ENCODE results near the gene TMEM184B.
"Not testable (repeated sequence)": the region's sequence is repeated elsewhere in the genome, so short reads cannot be mapped to it uniquely, and the experiment has no call there.

TMEM184B gene

DNA sequence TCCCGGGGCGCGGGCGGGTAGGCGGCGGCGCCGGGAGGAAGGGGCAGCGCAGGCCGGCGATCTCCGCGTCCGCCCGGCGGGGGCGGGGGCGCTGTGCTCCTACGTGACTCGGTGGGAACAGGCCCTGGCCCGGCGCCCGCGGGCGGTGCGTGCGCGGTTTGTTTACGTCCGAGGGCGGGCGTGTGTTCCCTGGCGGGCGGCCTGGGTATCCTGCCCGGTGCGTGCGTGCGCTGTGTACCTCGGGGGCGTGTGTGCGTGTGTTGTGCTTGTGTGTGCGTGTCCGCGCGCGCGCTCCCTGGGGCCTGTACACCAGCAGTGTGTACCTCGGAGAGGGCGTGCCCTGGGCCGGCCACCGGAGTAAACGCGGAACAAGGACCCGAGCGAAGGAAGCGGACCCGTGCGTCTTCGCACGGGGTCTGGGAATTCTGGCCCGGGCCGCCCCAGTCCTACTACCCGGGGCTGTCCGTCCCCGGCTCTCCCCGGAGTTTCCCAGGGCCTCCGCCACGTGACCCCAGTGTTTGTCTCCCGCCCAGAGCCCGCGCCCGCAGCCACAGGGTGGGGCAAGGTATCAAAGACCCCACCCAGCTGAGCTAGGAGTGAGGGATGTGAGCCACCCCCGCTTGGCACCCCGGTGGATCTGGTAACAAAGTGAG, 70.2 kb downstream of the TMEM184B start:
- DNase-seq = no peak

DNA sequence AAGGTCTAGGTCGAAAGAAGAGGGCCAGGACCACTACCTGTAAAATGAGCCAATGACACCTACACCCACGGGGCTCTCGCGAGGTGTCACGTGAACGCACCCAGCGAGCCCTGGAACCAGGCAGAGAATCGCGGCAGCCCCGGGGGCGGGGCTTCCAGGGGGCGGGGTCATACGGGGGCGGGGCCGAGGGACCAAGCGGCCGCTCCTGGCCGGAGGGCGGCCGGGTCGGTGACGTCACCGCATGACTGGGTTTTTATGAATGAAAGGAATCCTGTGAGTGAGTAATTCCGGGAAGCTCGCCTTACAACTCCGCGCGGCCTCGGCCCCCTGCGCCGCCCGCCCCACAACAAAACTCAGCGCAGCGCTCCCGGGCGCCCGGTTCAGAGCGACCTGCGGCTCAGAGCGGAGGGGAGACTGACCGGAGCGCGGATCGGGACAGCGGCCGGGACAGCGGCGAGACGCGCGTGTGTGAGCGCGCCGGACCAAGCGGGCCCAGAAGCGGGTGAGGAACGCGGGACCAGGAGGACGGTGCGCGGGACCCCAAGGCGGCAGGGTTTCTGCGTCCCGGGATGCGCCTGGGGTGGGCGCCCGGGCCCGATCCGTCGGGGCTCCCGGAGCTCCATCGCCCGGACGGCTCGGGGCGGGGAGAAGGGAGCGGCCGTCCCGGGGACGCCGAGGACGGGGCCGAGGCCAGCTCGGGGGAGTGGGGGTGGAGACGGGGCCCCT, 70.9 kb downstream of the TMEM184B start, which contains the start of gene MAFF:
MAFF (plus strand) TSS at position 284 of the 726 bp plus-strand sequence. CDS start 11,860 bp downstream, outside the sequence.
- peak; percentile 22 for DNase-seq

DNA sequence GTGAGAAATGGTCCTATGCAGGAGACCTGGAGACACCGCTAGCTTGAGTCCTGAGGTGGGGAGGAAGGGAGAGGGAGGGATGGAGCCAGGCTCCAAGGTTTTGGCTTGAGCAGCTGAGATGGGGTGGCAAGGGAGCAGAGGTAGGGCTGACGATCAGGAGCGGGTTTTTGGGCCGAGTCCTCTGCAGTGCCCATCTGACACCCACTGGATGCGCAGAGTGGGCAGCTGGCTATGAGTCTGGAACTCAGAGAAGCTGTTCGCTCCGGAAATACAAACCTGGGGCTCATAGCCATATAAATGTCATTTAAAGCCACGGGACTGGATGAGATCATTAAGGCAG, 71.5 kb downstream of the TMEM184B start:
- no peak for DNase-seq

DNA sequence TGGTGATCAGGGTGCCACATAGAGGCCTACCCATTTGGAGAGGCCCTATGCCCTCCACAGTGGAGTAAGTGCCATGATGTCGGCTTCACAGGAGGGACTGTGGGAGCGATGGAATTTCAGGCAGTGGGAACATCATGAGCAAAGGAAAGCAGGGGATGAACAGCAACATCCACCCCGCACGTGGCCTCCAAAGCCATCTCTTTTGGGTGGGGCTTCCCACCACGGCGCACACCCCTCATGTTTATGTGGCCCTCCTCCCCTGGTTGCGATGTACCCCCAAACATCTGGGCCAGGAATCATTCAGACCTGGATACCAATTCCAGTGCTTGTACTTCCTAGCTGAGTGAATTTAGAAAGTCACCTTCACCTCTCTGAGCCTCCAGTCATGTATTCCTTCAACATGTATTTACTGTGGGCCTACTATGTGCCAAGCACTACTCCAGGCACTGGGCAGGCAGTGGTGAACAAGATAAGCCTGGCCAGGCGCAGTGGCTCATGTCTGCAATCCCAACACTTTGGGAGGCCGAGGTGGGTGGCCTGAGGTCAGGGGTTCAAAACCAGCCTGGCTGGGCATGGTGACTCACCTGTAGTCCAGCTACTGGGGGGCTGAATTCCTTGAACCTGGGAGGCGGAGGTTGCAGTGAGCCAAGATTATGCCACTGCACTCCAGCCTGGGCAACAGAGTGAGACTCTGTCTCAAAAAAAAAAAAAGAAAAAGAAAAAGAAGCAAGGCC, 72.8 kb downstream of the TMEM184B start:
- DNase-seq = no peak

DNA sequence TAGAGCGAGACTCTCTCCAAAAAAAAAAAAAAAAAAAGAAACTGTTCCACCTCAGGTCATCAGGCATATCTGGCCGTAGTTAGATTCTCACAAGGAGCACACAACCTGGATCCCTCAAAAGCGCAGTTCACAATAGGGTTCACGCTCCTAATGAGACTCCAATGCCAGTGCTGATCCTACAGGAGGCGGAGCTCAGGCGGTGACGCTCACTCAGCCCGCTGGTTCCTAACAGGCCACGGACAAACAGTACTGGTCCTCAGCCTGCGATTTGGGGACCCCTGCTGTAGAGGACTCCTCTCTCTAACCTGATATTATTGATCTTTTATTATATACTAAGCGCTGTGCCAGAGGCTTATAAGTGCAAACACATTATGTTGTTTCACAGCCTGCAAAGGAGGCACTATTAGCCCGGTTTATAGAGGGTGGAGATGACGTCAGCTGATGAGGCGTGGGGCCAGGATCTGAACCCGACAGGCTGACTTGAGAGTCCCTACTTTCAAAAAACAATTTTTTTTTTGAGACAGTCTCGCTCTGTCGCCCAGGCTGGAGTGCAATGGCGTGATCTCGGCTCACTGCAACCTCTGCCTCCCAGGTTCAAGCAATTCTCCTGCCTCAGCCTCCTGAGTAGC, 75.9 kb downstream of the TMEM184B start:
- DNase-seq = no peak

DNA sequence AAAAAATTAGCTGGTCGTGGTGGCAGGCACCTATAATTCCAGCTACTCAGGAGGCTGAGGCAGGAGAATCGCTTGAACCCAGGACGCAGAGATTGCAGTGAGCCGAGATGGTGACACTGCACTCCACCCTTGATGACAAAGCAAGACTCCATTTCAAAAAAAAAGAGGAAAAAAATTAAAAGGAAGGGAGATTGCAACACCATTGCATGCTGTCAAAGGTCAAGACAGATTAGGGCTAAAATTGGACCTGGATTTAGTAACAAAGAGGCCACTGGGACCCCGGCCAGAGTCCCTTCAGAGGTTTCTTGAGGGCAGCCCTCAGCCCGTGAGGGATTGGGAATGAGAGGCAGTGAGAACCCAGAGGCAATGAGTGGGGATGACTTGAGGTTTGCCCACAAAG, 79.2 kb downstream of the TMEM184B start:
- no peak for DNase-seq

DNA sequence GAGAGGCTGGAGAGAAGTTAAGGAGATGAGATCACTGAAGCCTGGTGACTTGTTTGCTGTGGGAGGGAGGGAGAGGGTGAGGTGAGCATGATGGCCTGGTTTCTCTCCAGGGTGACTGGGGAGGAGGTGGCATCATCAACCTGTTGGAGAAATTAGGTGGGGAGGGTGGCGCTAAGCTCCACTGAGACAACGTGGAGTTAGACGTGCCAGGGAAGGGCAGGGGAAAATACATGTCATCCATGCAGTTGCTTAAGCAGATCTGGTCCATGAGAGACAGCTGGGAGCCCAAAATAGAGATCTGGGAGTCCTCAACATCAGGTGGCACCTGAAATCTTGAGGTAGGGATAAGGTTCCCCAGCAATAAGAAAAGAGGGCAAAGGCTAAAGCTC, 80.3 kb downstream of the TMEM184B start:
- DNase-seq = no peak

DNA sequence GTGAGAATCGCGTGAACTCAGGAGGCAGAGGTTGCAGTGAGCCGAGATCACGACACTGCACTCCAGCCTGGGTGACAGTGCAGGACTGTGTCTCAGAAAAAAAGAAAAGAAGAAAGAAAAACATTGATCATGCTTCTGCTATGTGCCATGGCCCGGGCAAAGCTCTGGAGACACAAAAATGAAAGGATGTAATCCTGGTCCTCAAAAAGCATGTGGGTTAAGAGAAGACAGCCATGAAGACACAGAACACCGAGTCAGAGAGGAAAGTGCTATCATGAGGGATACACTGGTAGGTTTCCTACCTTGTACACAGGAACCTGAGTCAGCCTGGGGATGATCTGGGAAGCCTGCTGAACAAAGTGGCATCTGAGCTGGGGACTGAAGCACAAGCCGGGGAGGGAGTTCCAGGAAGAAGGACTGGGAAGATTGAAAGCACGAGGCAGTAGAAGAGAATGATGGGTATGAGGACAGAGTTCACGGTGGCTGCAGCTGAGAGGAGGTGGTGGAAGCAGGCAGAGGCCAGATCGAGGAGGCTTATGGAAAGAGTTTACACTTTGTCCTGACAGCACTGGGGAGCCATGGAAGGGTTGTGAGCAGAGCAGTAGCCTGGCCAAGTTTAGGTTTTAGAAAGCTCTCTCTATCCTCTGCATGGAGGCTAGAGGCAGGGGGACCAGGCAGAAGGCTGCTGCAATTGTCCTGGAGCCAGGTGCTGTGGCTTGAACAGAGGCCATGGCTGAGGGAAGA, 80.9 kb downstream of the TMEM184B start:
- no peak for DNase-seq

DNA sequence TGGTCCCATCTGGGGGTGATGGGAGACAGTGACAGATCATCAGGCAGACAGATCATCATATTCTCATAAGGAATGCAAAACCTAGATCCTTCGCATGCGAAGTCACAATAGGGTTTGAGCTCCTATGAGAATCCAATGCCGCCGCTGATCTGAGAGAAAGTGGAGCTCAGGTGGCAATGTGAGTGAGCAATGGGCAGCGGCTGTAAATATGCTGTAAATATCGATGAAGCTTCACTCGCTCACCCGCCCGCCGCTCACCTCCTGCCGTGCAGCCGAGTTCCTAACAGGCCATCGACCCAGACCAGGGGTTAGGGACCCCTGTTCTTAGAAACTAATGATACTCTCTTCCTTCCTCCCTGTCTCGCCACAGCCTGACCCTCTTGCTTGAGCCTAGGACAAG, 81.8 kb downstream of the TMEM184B start:
- DNase-seq = no peak

DNA sequence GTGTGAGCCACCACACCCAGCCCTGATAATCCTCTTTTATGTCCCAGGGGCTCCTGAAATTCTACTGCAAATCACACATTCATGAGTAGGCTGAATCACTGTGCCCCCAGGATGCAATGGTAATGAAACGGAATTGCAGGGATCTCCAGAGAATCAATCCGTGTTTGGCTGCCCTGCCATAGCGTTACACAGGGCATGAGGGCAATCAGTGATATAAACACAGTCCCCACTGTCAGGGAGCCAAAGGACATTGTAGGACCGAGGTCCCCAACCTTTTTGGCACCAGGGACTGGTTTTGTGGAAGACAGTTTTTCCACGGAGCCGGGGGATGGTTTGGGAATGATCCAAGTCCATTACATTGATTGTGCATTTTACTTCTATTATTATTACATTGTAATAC, 82.2 kb downstream of the TMEM184B start:
- no peak for DNase-seq

DNA sequence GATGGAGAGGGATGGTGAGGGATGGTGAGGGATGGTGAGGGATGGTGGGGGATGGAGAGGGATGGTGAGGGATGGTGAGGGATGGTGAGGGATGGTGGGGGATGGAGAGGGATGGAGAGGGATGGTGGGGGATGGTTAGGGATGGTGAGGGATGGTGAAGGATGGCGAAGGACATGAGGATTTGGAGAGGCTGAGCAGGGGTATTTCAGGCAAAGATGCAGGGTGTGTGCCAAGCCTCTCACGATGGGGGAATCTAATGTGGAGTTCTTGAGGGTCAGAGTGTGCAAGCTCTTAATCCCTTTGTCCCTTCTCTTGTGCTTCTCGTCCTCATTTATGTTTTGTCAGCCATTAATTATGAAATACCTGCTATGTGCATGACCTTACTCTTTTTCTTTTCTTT, 83.7 kb downstream of the TMEM184B start:
- no peak for DNase-seq

DNA sequence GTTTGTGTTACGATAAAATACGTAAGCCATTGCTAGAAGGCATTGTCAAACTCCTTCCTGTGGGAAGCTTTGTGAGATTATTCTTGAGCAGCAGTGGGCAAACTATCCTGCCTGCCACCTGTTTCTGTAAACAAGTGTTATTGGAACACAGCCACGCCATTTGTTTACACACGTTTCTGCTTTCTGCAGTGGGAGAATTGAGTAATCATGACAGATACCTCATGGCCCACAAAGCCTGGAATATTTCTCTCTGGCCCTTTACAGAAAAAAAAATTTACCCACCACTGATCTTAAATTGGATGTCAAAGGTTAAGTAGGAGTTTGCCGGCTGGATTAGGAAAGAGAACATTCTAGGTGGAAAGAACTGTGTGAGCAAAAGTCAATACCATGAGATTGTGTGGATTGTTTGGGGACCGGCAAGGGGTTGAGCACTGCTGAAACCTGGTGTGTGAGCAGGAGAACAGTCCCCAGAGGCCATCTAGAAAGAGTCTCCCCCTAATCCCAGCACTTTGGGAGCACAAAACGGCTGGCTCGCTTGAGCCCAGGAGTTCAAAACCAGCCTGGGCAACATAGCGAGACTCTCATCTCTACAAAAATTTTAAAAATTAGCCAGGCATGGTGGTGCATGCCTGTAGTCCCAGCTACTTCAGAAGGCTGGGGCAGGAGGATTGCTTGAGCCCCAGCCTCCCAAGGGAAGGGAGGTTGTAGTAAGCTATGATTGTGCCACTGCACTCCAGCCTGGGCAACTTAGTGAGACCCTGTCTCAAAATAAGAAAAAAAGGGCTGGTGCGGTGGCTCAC, 85.2 kb downstream of the TMEM184B start:
- DNase-seq = peak; percentile 49

DNA sequence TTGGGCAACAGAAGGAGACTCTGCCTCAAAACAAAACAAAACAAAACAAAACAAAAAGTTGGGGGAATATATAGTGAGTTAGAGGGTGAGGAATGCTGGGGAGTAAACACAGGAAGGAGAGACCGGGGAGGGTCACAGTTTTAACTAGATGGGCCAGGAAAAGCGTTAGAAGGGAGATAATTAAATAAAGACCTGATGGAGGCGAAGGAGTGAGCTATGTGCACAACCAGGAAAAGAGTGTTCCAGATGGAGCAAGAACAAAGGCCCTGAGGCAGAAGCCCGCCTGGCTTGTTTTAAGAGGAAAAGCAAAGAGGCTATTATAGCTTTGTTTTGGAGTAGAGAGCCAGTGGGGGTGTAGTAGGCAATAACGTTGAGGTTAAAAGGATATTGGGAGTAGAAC, 86.4 kb downstream of the TMEM184B start:
- no peak for DNase-seq

DNA sequence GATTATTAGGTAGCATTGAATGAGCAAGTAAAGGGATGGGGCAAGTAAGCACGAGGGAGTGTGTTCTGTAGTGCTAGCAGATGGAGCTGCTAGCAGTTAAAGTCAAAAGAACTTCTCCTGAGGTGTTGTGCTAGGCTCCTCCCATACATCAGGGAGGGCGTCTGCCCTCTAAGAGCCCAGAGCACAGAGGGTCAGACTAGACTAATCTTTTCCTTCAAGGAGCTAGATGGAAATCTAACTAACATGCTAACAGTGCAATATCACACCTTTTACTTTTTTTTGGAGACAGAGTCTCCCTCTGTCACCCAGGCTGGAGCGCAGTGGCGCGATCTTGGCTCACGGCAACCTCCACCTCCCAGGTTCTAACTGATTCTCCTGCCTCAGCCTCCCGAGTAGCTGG, 88.0 kb downstream of the TMEM184B start:
- DNase-seq = no peak

DNA sequence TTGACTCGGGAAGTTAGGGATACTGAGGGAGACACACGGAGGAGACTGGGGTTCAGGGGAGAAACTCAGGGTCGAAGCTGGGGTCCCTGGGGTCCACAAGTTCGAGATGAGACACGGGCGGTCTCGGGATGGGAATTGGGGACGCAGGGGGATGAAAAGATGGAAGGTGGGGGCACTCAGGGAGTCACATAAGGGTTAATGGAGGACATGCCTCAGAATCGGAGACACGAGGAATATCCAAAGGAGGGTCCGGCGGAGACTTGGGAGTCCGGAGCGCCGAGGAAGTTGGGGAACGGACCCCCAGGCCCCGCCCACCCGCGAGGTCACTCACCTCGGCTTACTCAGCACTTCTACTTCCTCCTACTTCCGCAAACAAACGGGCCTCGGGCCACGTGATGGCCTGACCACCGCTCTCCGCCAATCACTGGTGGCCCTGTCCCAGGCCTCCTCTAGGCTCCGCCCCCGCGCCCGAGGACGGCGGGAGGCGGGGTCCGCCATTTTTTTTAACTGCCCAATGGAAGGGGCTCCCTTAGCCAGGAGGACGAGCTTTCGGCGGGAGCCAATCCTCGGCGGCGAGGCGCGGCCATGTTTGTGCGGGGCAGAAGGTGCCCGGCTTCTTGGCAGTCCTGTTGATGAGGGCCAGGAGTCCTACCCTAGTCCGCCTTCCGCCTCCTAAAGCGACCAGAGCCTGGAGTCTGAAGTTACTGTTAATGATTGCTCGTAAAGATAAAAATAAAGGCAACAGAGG, 91.2 kb downstream of the TMEM184B start, which contains the start of gene PLA2G6:
PLA2G6 (minus strand) TSS at position 378 of the 748 bp plus-strand sequence. CDS start 12,404 bp downstream, outside the sequence.
- DNase-seq = peak; percentile 93

DNA sequence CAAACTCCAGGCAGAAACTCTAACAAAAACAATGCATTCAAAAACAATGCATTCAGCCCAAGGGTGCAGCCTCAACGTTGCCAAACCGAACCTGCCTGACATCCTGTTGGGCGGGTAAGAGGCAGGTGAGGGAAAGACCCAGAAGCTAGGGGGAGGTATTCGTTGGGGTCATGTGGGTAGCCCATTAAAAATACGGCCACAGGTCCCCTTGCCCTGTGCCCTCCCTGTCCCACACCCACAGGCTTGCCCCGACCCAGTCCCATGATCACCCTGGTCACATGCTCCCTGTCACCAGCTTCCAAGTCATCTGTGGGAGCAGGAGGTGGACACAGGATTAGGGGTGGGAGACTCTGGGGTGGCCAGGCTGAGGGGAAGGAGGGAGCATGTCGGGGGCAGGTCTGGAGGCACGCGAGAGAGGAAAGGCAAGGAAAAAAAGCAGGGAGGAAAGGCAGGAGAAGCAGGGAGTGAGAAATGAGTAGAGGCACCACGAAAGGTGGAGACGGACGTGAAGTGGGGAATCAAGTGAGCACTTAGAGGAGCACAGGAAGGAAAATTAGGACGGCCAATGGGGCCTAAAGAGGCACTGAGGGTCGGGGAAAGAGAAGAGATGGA, 91.9 kb downstream of the TMEM184B start:
- no peak for DNase-seq

DNA sequence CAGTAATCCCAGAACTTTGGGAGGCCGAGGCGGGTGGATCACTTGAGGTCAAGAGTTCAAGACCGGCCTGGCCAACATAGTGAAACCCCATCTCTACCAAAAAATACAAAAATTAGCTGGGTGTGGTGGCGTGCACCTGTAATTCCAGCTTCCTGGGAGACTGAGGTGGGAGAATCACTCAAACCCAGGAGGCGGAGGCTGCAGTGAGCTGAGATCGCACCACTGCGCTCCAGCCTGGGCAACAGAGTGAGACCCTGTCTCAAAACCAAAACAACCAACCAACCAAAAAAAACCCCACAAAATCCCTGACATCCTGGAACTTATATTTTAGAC, 94.2 kb downstream of the TMEM184B start:
- not testable (repeated sequence) for DNase-seq

DNA sequence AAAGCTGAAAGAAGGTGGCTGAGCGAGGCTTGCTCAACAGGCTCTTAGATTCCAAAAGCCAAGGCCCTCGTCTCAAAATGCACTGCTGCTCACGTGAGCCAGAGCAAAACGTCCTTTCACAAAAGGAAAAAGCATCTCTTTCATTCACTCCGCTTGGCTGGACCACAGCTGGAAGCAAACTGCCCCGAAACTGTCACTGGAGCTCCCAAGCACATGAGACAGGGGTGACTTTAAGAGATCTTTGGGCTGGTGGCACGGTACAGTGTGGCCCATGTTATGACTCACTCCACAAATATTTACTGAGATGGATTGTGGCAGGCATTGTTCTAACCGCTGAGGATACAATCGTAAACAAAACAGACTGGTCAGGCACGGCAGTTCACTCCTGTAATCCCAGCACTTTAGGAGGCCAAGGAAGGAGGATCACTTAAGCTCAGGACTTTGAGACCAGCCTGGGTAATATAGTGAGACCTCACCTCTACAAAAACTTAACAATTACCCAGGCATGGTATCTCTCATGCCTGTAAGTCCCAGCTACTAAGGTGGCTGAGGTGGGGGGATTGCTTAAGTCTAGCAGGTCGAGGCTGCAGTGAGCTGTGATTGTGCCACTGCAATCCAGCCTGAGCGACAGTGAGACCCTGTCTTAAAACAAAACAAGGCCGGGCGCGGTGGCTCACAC, 94.7 kb downstream of the TMEM184B start:
- DNase-seq = no peak

DNA sequence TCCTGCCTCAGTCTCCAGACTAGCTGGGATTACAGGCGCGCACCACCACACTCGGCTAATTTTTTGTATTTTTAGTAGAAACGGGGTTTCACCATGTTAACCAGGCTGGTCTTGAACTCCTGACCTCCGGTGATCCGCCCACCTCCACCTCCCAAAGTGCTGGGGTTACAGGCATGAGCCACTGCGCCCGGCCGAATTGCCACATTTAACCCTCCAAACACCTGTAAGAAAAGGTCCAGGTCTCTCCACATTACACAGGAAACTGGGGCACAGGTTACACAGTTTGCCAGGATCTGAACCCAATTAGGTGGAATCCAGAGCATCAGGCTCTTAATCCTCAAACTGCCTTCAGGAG, 95.3 kb downstream of the TMEM184B start:
- not testable (repeated sequence) for DNase-seq

DNA sequence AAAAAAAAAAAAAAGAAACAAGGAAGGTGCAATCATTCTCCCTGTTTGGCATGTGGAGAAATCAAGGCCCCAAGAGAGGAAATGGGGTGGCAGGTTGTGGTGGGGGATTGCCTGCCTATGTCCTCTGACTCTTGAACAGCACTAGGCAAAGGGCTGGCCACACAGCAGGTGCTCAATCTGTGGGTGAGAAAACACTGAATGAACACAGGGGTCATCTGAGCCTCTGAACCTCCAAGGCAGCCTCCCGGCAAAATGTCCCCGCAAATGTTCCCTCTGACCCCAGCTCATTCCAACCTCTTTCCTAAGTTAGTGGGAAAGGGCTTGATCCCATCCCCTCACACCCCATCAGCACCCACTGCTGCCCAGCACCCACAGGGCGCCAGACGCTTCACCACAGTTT, 95.8 kb downstream of the TMEM184B start:
- no peak for DNase-seq

Data from NCI-H1694 treated with DMSO at 0.1 percent for 48 hours (cell line).